Suprapubic skin (tissue), 4 donors: Measurements from ENCODE around the gene GLB1L2. TPM values are rescaled to one million over a fixed set of nuclear protein-coding genes. Genes with fewer than 3 reads are reported as not detected.

Experiments
- DNase-seq, 2 donors: peaks; one replicate each; pipeline ENCODE4 v3.0.0-alpha.2; 2019; ENCODE audit warnings: low spot score in 2 of 2
- H3K27ac ChIP-seq: fragments of 200-600 bp; sonication (generic); one replicate; pipeline ENCODE4 v1.5.1; 2019
- H3K27me3 ChIP-seq: fragments of 200-600 bp; sonication (generic); one replicate; pipeline ENCODE4 v1.5.1; 2019
- H3K36me3 ChIP-seq: fragments of 200-600 bp; sonication (generic); one replicate; pipeline ENCODE4 v1.5.1; 2019
- H3K4me1 ChIP-seq: fragments of 200-600 bp; sonication (generic); one replicate; pipeline ENCODE4 v1.5.1; 2019
- H3K4me3 ChIP-seq: fragments of 200-600 bp; sonication (generic); one replicate; pipeline ENCODE4 v1.5.1; 2019; ENCODE audit warnings: mild to moderate bottlenecking
- H3K9me3 ChIP-seq: fragments of 200-600 bp; sonication (generic); one replicate; pipeline ENCODE4 v1.5.1; 2019
- CTCF ChIP-seq, 2 donors: fragments of 200-600 bp in 1 of 2; fragments of 450-650 bp in 1 of 2; sonication (generic) in 1 of 2; IDR thresholded peaks; one replicate each; pipeline ENCODE4 v1.5.1; 2016 to 2019; ENCODE audit warnings: antibody characterized with exemption in 2 of 2, mild to moderate bottlenecking in 1 of 2, moderate library complexity in 1 of 2
- EP300 ChIP-seq: sonication (generic); formaldehyde crosslinking; IDR thresholded peaks from one replicate; pipeline ENCODE4 v1.6.1; 2017; ENCODE audit warnings: antibody characterized with exemption
- POLR2A ChIP-seq, 2 donors: fragments of 450-650 bp; IDR thresholded peaks; one replicate each; pipeline ENCODE4 v1.6.1; 2017; ENCODE audit warnings: antibody characterized with exemption in 2 of 2, mild to moderate bottlenecking in 2 of 2, moderate library complexity in 2 of 2
- POLR2AphosphoS5 ChIP-seq, 3 donors: sonication (generic); formaldehyde crosslinking; IDR thresholded peaks; one replicate each; pipeline ENCODE4 v1.6.1; 2017; ENCODE audit warnings: antibody characterized with exemption in 3 of 3
- WGBS: methylation state at CpG from one replicate; pipeline ENCODE4 v1.1.5; 2018; 5-methylcytosine and 5-hydroxymethylcytosine counted together
- total RNA-seq, 4 donors: library from RNA; depleted of rRNA; stranded (reverse); fragments of >200 nt; gene quantifications; one replicate each; pipeline ENCODE4 v1.1.0, GENCODE V29; 2016

Gene GLB1L2
- total RNA-seq, 4 donors from 2014 or later, result 11.5 to 28.3 (median 21.8) TPM

- Histone ChIP-seq H3K4me3 (no peak overlapping the region), H3K27me3 (no peaks in the 10 kb centered on the region), H3K36me3 (no peaks in the 10 kb centered on the region), H3K9me3 (no peaks in the 10 kb centered on the region), H3K4me1 (no peaks in the 10 kb centered on the region), H3K27ac (no peak overlapping the region)
- WGBS, result 82% methylated on average over 5 of the region's 14 CpGs
- TF ChIP-seq EP300 (no peak), CTCF (IDR thresholded peaks at IDR 0.05) (no peak), POLR2A (IDR thresholded peaks at IDR 0.05) (no peak), POLR2AphosphoS5 (IDR thresholded peaks at IDR 0.05) (no peak)
- peak; percentile 40 to 67 for DNase-seq
These were observed 41.8 kb downstream of the GLB1L2 start for GRCh38 chr11:134373591-134374052.

GRCh38 chr11:134374171-134374570, 42.4 kb downstream of the GLB1L2 start:
- H3K4me1 ChIP-seq, result no peaks in the 10 kb centered on the region
- no peak overlapping the region for H3K4me3 ChIP-seq
- no peaks in the 10 kb centered on the region for H3K36me3 ChIP-seq
- DNase-seq, result peak in 1 of 2 donors; percentile 32
- H3K27ac ChIP-seq, result no peak overlapping the region
- no peaks in the 10 kb centered on the region for H3K9me3 ChIP-seq
- TF ChIP-seq CTCF (IDR thresholded peaks at IDR 0.05) (no peak), POLR2A (IDR thresholded peaks at IDR 0.05) (no peak), EP300 (no peak), POLR2AphosphoS5 (IDR thresholded peaks at IDR 0.05) (no peak)
- 91% methylated on average over 9 of the region's 9 CpGs for WGBS
- H3K27me3 ChIP-seq, result no peaks in the 10 kb centered on the region

- Histone ChIP-seq H3K4me1 (no peaks in the 10 kb centered on the region), H3K27me3 (no peaks in the 10 kb centered on the region), H3K27ac (no peak overlapping the region), H3K36me3 (no peaks in the 10 kb centered on the region), H3K9me3 (no peaks in the 10 kb centered on the region), H3K4me3 (no peak overlapping the region)
- no peak for TF ChIP-seq POLR2A (IDR thresholded peaks at IDR 0.05)
- no peak for TF ChIP-seq EP300
- no peak for TF ChIP-seq CTCF (IDR thresholded peaks at IDR 0.05)
- TF ChIP-seq POLR2AphosphoS5 (IDR thresholded peaks at IDR 0.05), result no peak
- WGBS, result 84% methylated on average over 11 of the region's 16 CpGs
- no peak for DNase-seq
These were observed 43.2 kb downstream of the GLB1L2 start for GRCh38 chr11:134374891-134375550.

- Histone ChIP-seq H3K4me3 (no peak overlapping the region), H3K27ac (no peak overlapping the region), H3K4me1 (no peaks in the 10 kb centered on the region), H3K9me3 (no peaks in the 10 kb centered on the region), H3K27me3 (no peaks in the 10 kb centered on the region), H3K36me3 (no peaks in the 10 kb centered on the region)
- 65% methylated on average over 10 of the region's 18 CpGs for WGBS
- TF ChIP-seq CTCF (IDR thresholded peaks at IDR 0.05) (no peak), POLR2AphosphoS5 (IDR thresholded peaks at IDR 0.05) (no peak), POLR2A (IDR thresholded peaks at IDR 0.05) (no peak), EP300 (no peak)
- peak in 1 of 2 donors; percentile 39 for DNase-seq
These were observed 44.5 kb downstream of the GLB1L2 start for GRCh38 chr11:134376150-134376921.

- H3K27me3 ChIP-seq, result peaks cover 3% of the 10 kb centered on the region
- H3K4me1 ChIP-seq, result no peaks in the 10 kb centered on the region
- no peak overlapping the region for H3K27ac ChIP-seq
- DNase-seq, result no peak
- H3K36me3 ChIP-seq, result no peaks in the 10 kb centered on the region
- H3K9me3 ChIP-seq, result no peaks in the 10 kb centered on the region
- TF ChIP-seq POLR2A (IDR thresholded peaks at IDR 0.05), result no peak
- no peak for TF ChIP-seq POLR2AphosphoS5 (IDR thresholded peaks at IDR 0.05)
- TF ChIP-seq EP300, result no peak
- no peak for TF ChIP-seq CTCF (IDR thresholded peaks at IDR 0.05)
- H3K4me3 ChIP-seq, result no peak overlapping the region
- WGBS, result 89% methylated on average over 14 of the region's 14 CpGs
These were observed 46.1 kb downstream of the GLB1L2 start for GRCh38 chr11:134377876-134378275.
